GM19397 (cell line): ENCODE data around the gene ACACA.

Experiments
- ATAC-seq: cut with Tn5 transposase; IDR thresholded peaks from one replicate; pipeline ENCODE4 v1.9.1; 2021; ENCODE audit warnings: mild to moderate bottlenecking, moderate library complexity; ENCODE audit not compliant: unreplicated experiment

Gene ACACA

DNA sequence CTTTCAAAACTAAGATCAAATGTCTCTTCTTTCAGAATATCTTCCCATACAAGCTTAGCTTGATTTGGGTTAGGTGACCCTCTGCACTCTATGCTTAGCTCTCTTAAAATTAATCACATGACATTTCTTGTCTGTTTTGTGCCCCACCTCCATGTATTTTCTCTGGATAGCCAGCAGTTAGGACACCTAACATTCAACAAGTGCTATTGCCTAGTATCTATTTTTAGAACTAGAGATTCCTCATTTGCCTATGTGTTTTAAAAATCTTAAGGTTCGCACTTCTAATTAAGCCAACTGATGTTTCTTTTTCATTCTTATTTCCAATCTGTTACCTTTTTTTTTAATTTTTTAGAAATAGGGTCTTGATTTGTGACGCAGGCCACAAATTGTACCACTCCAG, 160.6 kb downstream of the ACACA start:
- ATAC-seq = no peak

- ATAC-seq = no peak
Observed at GRCh38 chr17:37240381-37240780, 166.3 kb downstream of the ACACA start.

- ATAC-seq = no peak
Observed at GRCh38 chr17:37239690-37240334, 166.8 kb downstream of the ACACA start.

DNA sequence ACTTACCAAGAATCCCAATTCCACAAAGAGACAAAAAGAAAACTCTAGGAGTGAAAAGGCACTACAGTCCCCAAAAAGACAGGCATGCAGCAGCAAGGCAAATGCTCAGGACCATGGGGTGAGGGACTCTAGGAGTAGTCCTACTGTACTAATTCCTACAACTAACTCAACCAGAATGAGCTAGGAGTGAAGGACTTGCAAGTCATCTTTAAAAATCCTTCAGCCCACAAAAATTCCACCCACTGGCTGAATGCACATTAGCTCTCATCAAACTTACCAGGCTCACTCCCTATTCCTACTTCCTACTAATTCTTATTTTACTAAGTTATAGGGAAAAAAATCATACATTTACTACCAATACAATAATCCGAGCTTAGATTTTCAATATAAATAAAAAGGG, 172.5 kb downstream of the ACACA start:
- ATAC-seq = no peak

GRCh38 chr17:37233036-37233435, 173.6 kb downstream of the ACACA start:
- no peak for ATAC-seq

DNA sequence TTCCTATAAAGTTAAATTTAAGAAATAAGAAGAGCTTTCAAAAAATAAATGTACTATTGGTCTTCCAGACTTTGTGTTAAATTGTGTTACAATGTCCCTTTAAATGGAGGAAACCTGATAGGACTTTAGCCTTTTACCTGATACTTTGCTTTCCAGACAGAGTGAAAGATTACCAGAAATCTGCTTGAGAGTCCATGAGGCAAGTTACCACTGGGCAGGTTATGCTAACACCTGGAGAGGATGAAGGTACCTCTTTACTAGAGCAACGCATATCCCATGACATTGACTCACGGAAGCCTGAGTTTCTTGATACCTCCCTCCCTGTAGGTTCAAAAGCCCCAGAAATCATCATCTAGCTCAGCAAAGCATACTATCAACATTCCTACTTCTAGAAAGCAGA, 174.7 kb downstream of the ACACA start:
- no peak for ATAC-seq

DNA sequence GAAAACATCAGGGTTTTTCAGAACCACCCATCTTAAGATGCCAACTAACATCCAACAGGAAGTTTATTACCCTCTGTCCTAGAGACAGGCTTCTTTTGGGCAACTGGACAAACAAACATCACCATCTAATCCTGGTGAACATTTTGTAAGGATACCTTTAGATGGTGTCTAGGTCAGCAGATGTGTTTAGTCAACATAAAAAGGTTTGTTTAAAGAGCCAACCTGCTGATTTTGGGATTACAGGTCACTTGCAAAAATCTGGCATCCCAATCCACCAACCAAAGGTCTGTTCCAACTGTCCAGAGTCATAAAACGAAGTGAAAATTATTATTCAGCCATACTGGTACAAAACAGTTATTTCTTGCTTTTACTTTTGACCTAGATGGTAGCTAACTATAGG, 176.0 kb downstream of the ACACA start:
- ATAC-seq = no peak

- ATAC-seq = no peak
Observed at GRCh38 chr17:37225465-37225864, 181.2 kb downstream of the ACACA start.

GRCh38 chr17:37221865-37222264, 184.8 kb downstream of the ACACA start:
- no peak for ATAC-seq

DNA sequence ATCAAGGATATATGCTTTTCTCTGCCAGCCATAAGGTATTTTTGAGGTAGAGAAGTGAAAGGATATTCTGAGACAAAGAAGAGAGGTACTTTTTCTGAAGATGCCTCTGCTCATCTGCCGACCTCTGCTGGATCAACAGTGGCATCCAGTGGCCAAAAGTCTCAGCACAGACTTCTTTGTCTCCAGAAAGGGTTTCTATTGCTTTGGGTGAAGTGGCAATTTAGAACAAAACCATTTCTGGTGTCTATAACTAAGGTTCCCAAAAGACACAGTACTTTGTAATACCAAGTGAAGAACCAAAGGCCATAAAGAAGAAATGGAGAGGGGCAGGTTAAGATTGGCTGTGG, 186.1 kb downstream of the ACACA start:
- no peak for ATAC-seq

DNA sequence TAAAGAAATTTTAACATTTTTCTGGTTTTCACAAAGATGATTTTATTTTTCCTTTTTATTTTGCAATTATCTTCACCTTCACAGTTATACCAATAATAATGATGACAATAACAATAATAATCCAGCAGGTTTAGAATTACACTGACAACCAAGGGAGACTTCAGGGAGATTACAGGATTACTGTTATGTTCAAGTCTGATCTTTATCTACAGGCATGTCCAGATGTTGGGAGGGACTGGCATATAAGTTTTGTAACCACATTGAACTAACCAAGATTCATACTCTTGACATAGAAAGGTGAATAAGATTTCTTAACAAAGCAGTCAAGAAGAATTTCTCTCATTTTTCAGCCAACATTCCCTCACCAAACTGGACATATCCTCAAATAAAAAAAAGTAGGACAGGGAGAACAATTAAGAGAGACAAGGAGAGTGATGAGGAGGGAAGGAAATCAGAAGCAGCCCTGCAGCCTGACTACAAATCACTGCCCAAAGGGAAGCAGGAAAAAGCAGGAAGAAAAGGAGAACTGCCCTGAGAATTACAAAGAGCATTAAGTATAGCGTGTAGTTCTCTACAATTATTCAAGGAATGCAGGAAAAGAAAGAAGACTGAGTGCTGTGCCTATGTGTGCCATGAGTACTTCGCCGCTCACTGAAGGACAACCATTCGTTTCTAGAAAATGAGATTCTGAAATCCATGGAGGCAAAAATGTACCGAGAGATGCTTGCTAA, 186.6 kb downstream of the ACACA start:
- ATAC-seq = no peak

GRCh38 chr17:37218849-37219248, 187.8 kb downstream of the ACACA start:
- ATAC-seq = no peak

GRCh38 chr17:37214416-37214815, 192.2 kb downstream of the ACACA start:
- ATAC-seq = no peak

GRCh38 chr17:37213927-37214326, 192.7 kb downstream of the ACACA start:
- no peak for ATAC-seq

DNA sequence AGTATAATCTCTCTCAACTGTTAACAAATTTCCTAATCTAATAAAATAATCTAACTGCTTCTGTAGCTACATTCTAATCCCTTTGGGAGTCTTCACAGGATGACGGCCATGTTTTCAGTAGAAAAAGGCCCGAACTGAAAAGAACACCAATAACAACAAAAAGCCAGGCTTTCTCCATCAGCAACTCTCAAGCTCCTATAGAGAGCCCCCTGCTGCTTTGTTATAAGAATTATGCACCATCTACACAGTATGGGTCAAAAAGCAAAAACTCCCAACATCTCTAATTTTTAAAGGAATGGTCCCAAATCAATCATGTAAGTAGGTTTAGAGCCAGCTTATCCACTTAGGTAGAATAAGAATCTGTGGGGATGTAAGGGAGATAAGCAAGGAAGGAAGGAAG, 194.5 kb downstream of the ACACA start:
- ATAC-seq = no peak

GRCh38 chr17:37211136-37211535, 195.5 kb downstream of the ACACA start:
- ATAC-seq = no peak

GRCh38 chr17:37207103-37207502, 199.5 kb downstream of the ACACA start:
- ATAC-seq = no peak

DNA sequence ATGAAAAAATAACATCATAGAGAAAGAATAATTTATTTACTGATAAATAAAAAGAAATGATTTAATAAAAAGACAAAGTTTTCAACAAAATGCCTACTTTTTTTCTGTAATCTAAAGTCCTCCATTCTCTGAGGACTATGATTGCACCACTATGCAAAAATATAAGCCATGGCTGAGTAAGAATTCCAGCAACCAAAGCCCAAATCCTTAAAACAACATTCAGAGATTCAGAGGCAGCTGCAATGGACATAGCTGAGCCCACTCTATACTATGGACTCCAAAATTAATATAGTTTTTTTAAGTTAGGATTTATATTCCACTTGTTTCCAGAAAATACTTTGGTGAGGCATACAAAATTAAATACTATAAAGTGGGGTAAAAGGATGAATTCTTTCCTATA, 200.3 kb downstream of the ACACA start:
- no peak for ATAC-seq

GRCh38 chr17:37200497-37200896, 206.1 kb downstream of the ACACA start:
- ATAC-seq = no peak

- ATAC-seq = no peak
Observed at GRCh38 chr17:37197336-37197735, 209.3 kb downstream of the ACACA start.

DNA sequence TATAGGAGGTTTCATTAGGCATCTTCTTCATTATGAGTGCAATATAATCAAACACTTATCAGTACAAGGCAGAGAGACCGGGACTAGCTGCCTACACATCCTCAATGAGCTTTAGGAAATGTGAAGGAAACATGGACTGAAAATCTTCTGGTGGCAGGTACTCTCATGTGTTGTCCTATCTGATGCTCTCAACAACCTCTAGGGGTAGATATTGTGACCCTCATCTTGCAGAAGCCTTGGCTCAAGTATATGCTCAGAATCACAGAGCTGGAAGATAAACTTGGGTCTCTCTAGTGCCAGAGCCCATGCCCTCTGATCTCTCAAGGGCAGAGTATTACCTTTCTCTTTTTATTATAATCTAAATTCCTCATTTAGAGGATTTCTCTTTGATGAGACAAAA, 212.4 kb downstream of the ACACA start:
- no peak for ATAC-seq

- no peak for ATAC-seq
Observed at GRCh38 chr17:37191219-37191618, 215.4 kb downstream of the ACACA start.

GRCh38 chr17:37190493-37190892, 216.1 kb downstream of the ACACA start:
- ATAC-seq = no peak
